GM23338 (cell line): Measurements from ENCODE around the gene TMED7. TPM values are rescaled to one million over a fixed set of nuclear protein-coding genes. Genes with fewer than 3 reads are reported as not detected.

Experiments
- ATAC-seq: fragments of 200-7000 bp; cut with Tn5 transposase; 3 replicates; pipeline ENCODE4 v1.9.1; 2020
- DNase-seq: peaks from one replicate; pipeline ENCODE4 v3.0.0-alpha.2; 2015; ENCODE audit warnings: low spot score
- H2AFZ ChIP-seq: fragments of 200-600 bp; sonication (generic); 2 replicates; pipeline ENCODE4 v1.8.0; 2016; ENCODE audit warnings: antibody characterized with exemption, mild to moderate bottlenecking, moderate library complexity
- H3F3A ChIP-seq: fragments of 200-600 bp; sonication (generic); replicated peaks from 2 replicates; pipeline ENCODE4 v1.8.0; 2017; ENCODE audit warnings: antibody characterized with exemption, mixed run types, low read depth
- H3K27ac ChIP-seq: fragments of 200-600 bp; sonication (generic); 2 replicates; pipeline ENCODE4 v1.6.1; 2016; ENCODE audit warnings: low read depth
- H3K27me3 ChIP-seq: fragments of 200-600 bp; sonication (generic); 2 replicates; pipeline ENCODE4 v1.8.0; 2016; ENCODE audit warnings: mild to moderate bottlenecking, mixed run types, moderate library complexity; ENCODE audit not compliant: insufficient read depth
- H3K36me3 ChIP-seq: fragments of 200-600 bp; sonication (generic); 2 replicates; pipeline ENCODE4 v1.8.0; 2016; ENCODE audit warnings: mild to moderate bottlenecking; ENCODE audit not compliant: insufficient read depth
- H3K4me1 ChIP-seq: fragments of 200-600 bp; sonication (generic); 2 replicates; pipeline ENCODE4 v1.8.0; 2016; ENCODE audit warnings: mild to moderate bottlenecking, moderate library complexity; ENCODE audit not compliant: insufficient read depth
- H3K4me2 ChIP-seq: fragments of 200-600 bp; sonication (generic); 2 replicates; pipeline ENCODE4 v1.7.1; 2017; ENCODE audit warnings: mixed run types
- H3K4me3 ChIP-seq: fragments of 200-600 bp; sonication (generic); 2 replicates; pipeline ENCODE4 v1.6.1; 2016; ENCODE audit warnings: mixed run types
- H3K79me2 ChIP-seq: fragments of 200-600 bp; sonication (generic); replicated peaks from 2 replicates; pipeline ENCODE4 v1.8.0; 2017; ENCODE audit warnings: mild to moderate bottlenecking; ENCODE audit not compliant: insufficient read depth
- H3K9me2 ChIP-seq: fragments of 200-600 bp; sonication (generic); 2 replicates; pipeline ENCODE4 v1.8.0; 2017; ENCODE audit not compliant: insufficient read depth
- H4K20me1 ChIP-seq: fragments of 200-600 bp; sonication (generic); replicated peaks from 2 replicates; pipeline ENCODE4 v1.8.0; 2017; ENCODE audit warnings: mild to moderate bottlenecking; ENCODE audit not compliant: insufficient read depth
- H3K27ac Mint-ChIP-seq: 2 replicates; pipeline ENCODE4 v1.8.0; 2020; ENCODE audit warnings: inconsistent platforms, mild to moderate bottlenecking, moderate library complexity, mixed read lengths
- H3K27me3 Mint-ChIP-seq: 3 replicates; pipeline ENCODE4 v1.8.0; 2022; ENCODE audit warnings: low read depth, mild to moderate bottlenecking, moderate library complexity, mixed read lengths, inconsistent platforms; ENCODE audit not compliant: insufficient read depth, poor library complexity
- H3K36me3 Mint-ChIP-seq: 3 replicates; pipeline ENCODE4 v1.8.0; 2021; ENCODE audit warnings: low read depth, mild to moderate bottlenecking, inconsistent platforms, moderate library complexity, mixed read lengths
- H3K4me1 Mint-ChIP-seq: 3 replicates; pipeline ENCODE4 v1.8.0; 2020; ENCODE audit warnings: mild to moderate bottlenecking, inconsistent platforms, mixed read lengths
- H3K4me3 Mint-ChIP-seq: 3 replicates; pipeline ENCODE4 v1.8.0; 2021; ENCODE audit warnings: moderate library complexity, mild to moderate bottlenecking, inconsistent platforms, mixed read lengths
- H3K9me3 Mint-ChIP-seq: 3 replicates; pipeline ENCODE4 v1.8.0; 2020; ENCODE audit warnings: moderate library complexity, mild to moderate bottlenecking, inconsistent platforms, mixed read lengths
- EZH2 ChIP-seq: fragments of 200-600 bp; sonication (generic); IDR thresholded peaks from one replicate; pipeline ENCODE4 v1.8.0; 2017; ENCODE audit warnings: antibody characterized with exemption, mild to moderate bottlenecking, low read depth; ENCODE audit not compliant: unreplicated experiment
- polyA plus RNA-seq: library from polyadenylated mRNA; unstranded; fragments of >200 nt; fragmentation: Nextera tagmentation; extraction: Ambion mirVana; gene quantifications from 2 replicates; pipeline ENCODE4 v1.2.1, GENCODE V29; 2016
- total RNA-seq: library from RNA; depleted of rRNA; stranded (reverse); fragments of >200 nt; shearing (Covaris generic); gene quantifications from 2 replicates; pipeline ENCODE4 v1.2.3, GENCODE V29; 2014
- TF ChIP-seq, protein P1 (sequence below): fragments of 250-450 bp; sonication (Bioruptor Pico); IDR thresholded peaks from 2 replicates; pipeline ENCODE4 v1.5.0; 2020; ENCODE audit warnings: mild to moderate bottlenecking, moderate library complexity
- TF ChIP-seq, protein P2 (sequence below): IDR thresholded peaks from one replicate; pipeline ENCODE4 v1.6.1; 2018; ENCODE audit warnings: antibody characterized with exemption; ENCODE audit not compliant: unreplicated experiment

TMED7 gene
- total and polyA plus RNA-seq, 2 experiments from 2014 or later: 30.2 to 158 TPM

DNA sequence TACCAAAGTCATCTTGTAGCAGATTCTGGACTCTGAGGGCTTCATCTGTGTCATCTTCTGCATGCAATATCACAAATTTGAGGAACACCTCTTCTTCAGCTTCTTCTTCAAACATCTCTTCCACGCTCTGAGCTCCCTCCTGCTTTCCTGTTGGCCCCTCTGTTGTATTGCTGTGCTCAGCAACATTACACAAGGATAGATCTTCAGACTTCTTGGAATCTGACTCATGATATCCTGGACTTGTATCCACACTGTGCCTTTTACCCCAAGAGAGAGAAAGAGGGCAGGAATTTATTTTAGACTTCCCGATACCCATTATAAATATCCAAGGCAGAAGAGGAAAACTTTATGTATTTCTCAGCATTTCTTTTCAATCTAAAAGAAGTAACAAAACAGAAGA lies 44.9 kb downstream of the TMED7 start:
- no peak overlapping the region for H3K4me3 ChIP-seq
- no peaks in the 10 kb centered on the region; the same call in 1 of the 2 replicates for H3K9me2 ChIP-seq
- Mint-ChIP-seq H3K4me3 (no peak overlapping the region), H3K27me3 (no peaks in the 10 kb centered on the region), H3K27ac (no peak overlapping the region), H3K9me3 (no peaks in the 10 kb centered on the region), H3K36me3 (peaks cover 3% of the 10 kb centered on the region; the same call in 1 of the 3 replicates), H3K4me1 (peaks cover 5% of the 10 kb centered on the region; the same call in 1 of the 3 replicates)
- no peak overlapping the region for H3K27ac ChIP-seq
- 0 out of 2 replicates have a peak, but pooled peaks cover 3% of the 10 kb centered on the region for H4K20me1 ChIP-seq
- no peaks in the 10 kb centered on the region for H3K36me3 ChIP-seq
- ATAC-seq: no peak
- no peaks in the 10 kb centered on the region for H3K79me2 ChIP-seq
- no peak overlapping the region for H3K4me2 ChIP-seq
- H3K4me1 ChIP-seq: no peaks in the 10 kb centered on the region
- no peak overlapping the region for H2AFZ ChIP-seq
- H3K27me3 ChIP-seq: no peaks in the 10 kb centered on the region
- DNase-seq: no peak
- no peak for TF ChIP-seq EZH2
- TF ChIP-seq, protein P1, sequence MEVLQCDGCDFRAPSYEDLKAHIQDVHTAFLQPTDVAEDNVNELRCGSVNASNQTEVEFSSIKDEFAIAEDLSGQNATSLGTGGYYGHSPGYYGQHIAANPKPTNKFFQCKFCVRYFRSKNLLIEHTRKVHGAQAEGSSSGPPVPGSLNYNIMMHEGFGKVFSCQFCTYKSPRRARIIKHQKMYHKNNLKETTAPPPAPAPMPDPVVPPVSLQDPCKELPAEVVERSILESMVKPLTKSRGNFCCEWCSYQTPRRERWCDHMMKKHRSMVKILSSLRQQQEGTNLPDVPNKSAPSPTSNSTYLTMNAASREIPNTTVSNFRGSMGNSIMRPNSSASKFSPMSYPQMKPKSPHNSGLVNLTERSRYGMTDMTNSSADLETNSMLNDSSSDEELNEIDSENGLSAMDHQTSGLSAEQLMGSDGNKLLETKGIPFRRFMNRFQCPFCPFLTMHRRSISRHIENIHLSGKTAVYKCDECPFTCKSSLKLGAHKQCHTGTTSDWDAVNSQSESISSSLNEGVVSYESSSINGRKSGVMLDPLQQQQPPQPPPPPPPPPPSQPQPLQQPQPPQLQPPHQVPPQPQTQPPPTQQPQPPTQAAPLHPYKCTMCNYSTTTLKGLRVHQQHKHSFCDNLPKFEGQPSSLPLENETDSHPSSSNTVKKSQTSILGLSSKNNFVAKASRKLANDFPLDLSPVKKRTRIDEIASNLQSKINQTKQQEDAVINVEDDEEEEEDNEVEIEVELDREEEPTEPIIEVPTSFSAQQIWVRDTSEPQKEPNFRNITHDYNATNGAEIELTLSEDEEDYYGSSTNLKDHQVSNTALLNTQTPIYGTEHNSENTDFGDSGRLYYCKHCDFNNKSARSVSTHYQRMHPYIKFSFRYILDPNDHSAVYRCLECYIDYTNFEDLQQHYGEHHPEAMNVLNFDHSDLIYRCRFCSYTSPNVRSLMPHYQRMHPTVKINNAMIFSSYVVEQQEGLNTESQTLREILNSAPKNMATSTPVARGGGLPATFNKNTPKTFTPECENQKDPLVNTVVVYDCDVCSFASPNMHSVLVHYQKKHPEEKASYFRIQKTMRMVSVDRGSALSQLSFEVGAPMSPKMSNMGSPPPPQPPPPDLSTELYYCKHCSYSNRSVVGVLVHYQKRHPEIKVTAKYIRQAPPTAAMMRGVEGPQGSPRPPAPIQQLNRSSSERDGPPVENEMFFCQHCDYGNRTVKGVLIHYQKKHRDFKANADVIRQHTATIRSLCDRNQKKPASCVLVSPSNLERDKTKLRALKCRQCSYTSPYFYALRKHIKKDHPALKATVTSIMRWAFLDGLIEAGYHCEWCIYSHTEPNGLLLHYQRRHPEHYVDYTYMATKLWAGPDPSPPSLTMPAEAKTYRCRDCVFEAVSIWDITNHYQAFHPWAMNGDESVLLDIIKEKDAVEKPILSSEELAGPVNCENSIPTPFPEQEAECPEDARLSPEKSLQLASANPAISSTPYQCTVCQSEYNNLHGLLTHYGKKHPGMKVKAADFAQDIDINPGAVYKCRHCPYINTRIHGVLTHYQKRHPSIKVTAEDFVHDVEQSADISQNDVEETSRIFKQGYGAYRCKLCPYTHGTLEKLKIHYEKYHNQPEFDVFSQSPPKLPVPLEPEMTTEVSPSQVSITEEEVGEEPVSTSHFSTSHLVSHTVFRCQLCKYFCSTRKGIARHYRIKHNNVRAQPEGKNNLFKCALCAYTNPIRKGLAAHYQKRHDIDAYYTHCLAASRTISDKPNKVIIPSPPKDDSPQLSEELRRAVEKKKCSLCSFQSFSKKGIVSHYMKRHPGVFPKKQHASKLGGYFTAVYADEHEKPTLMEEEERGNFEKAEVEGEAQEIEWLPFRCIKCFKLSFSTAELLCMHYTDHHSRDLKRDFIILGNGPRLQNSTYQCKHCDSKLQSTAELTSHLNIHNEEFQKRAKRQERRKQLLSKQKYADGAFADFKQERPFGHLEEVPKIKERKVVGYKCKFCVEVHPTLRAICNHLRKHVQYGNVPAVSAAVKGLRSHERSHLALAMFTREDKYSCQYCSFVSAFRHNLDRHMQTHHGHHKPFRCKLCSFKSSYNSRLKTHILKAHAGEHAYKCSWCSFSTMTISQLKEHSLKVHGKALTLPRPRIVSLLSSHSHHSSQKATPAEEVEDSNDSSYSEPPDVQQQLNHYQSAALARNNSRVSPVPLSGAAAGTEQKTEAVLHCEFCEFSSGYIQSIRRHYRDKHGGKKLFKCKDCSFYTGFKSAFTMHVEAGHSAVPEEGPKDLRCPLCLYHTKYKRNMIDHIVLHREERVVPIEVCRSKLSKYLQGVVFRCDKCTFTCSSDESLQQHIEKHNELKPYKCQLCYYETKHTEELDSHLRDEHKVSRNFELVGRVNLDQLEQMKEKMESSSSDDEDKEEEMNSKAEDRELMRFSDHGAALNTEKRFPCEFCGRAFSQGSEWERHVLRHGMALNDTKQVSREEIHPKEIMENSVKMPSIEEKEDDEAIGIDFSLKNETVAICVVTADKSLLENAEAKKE (CRISPR knock-in tag): no peak
- TF ChIP-seq, protein P2, sequence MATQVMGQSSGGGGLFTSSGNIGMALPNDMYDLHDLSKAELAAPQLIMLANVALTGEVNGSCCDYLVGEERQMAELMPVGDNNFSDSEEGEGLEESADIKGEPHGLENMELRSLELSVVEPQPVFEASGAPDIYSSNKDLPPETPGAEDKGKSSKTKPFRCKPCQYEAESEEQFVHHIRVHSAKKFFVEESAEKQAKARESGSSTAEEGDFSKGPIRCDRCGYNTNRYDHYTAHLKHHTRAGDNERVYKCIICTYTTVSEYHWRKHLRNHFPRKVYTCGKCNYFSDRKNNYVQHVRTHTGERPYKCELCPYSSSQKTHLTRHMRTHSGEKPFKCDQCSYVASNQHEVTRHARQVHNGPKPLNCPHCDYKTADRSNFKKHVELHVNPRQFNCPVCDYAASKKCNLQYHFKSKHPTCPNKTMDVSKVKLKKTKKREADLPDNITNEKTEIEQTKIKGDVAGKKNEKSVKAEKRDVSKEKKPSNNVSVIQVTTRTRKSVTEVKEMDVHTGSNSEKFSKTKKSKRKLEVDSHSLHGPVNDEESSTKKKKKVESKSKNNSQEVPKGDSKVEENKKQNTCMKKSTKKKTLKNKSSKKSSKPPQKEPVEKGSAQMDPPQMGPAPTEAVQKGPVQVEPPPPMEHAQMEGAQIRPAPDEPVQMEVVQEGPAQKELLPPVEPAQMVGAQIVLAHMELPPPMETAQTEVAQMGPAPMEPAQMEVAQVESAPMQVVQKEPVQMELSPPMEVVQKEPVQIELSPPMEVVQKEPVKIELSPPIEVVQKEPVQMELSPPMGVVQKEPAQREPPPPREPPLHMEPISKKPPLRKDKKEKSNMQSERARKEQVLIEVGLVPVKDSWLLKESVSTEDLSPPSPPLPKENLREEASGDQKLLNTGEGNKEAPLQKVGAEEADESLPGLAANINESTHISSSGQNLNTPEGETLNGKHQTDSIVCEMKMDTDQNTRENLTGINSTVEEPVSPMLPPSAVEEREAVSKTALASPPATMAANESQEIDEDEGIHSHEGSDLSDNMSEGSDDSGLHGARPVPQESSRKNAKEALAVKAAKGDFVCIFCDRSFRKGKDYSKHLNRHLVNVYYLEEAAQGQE: no peak
- no peaks in the 10 kb centered on the region for H3F3A ChIP-seq
